Parietal lobe (tissue), 2 donors: ENCODE data around the gene MTERF4. TPM values are rescaled to one million over a fixed set of nuclear protein-coding genes. Genes with fewer than 3 reads are reported as not detected.

Experiments
- small RNA-seq: library from RNA; depleted of rRNA; stranded (forward); fragments of <200 nt; gene quantifications from one replicate; pipeline ENCODE3, GENCODE V24; 2014; ENCODE audit warnings: low replicate concordance
- total RNA-seq: library from RNA; depleted of rRNA; stranded (reverse); fragments of >200 nt; gene quantifications from one replicate; pipeline ENCODE4 v1.2.3, GENCODE V29; 2014

Gene MTERF4, protein sequence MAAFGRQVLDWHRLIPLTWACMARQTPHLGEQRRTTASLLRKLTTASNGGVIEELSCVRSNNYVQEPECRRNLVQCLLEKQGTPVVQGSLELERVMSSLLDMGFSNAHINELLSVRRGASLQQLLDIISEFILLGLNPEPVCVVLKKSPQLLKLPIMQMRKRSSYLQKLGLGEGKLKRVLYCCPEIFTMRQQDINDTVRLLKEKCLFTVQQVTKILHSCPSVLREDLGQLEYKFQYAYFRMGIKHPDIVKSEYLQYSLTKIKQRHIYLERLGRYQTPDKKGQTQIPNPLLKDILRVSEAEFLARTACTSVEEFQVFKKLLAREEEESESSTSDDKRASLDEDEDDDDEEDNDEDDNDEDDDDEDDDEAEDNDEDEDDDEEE
- 70.4 TPM for total RNA-seq

DNA sequence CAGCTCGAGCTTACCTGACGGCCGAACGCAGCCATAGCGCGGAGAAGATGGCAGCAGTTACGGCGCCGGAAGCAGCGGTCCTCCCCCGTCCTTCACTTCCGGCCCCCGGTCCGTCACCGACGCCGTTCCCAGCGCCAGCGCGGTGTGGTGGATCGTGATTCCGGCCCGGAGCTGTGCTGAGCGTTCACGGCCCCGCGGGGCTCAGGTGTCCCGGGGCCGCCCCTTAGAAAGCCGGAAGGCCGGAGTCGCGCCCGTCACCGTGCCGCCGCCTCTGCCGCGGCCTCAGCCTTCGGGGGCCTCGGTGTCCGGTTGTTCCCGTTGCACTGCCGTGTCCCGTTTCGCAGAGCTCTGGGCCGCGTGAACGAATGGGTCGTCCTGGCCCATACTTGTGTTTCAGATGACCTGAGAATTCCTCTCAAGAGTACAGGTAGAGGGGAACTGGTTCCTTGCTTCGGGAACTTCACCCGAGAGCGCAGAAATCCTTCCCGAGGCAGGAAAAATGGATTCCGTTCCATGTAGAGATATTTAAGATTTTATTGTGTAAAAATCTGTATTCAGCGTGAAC is at the start of gene MTERF4:
TSS of gene MTERF4 (minus strand) at position 49 of the 565 bp plus-strand sequence. CDS start at position 35, 14 bp downstream.

DNA sequence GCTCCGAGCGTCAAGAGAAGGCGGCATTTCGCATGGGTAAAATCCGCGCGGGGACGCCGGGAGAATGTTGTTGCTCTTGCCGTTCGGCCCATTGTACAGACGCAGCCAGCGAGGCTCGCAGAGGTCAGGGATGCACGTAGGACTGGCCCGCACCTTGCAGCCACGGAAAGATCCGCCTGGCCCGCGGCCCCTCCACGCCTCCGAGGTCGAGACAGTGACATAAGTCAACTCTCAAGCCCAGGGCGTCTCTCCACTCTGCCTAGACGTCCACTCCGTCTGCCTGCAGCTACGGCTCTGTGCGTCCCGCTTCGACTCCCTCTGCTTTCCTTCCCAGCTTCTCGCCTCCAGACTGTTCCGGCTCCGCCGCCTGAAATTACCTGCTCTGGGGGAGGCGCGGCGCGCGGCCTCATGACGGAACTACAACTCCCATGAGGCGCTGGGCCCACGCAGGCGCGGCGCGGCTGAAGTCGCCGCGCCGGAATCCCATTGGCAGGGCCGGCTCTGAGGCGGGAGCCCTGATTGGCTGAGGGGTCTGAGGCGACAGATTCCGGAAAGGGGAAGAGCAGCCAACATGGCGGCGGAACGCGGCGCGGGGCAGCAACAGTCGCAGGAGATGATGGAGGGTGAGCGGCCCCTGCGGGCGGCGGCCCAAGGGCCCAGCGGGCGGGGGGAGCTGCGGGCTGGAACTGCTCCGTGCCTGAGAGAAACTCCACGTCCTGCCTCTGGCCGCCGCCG is 48.0 kb upstream of the MTERF4 start, which contains the start of gene PPP1R7:
TSS of gene PPP1R7 (plus strand) at position 543 of the 735 bp plus-strand sequence. CDS start at position 572, 29 bp downstream.

DNA sequence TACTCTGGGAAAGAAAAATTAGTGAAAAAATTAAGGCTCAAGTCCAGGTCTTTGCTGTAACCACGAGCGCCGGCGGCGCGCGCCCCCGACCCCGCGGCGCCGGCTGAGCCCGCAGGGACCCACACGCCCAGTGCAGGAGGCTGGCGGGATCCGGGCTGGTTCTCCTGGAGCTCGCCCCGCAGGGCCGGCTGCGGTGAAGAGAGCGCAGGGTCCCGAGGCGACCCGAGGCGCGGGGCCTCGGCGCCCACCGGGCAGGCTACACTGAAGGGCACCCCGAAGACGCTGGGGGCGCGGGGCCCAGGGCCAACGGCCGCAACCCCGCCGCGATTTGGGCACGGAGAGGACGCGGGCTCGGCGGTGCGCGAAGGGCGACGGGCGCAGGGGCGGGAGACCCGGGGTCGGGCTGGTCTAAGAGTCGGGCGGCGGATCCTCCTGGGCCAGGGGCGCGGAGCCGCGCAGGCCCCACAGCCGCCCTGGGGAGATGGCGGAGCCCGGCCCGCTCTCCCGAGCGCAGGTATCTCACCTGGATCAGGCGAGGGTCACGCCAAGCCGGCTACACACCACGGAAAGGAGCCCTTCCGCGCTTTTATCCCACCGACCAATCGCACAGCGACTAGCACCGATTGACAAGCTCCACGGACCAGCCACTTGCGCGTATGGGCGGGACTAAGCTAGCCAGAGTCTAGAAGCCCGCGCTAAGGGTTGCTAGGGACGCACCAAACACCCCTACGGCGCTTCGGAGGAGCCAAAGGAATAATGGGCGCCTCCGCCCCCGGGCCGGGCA is 47.0 kb upstream of the MTERF4 start, which contains the start of gene PASK:
TSS of gene PASK (minus strand) at position 582 of the 784 bp plus-strand sequence. CDS start 6,440 bp downstream, outside the sequence.

Small RNAs within 50 kb of the gene (small RNA-seq; reads per million reads assigned to genes)
- not detected for gene AC005237.2

Other genes with a start within 250 kb of the MTERF4 start
- gene AGXT, start 233.5 kb downstream of the MTERF4 start, total RNA-seq, result not detected
- not detected for gene MAB21L4, start 206.1 kb downstream of the MTERF4 start, total RNA-seq
- under 0.01 TPM for gene CROCC2, start 196.0 kb downstream of the MTERF4 start, total RNA-seq
- 5.6 TPM for gene SNED1, start 103.7 kb downstream of the MTERF4 start, total RNA-seq
- 21.9 TPM for gene PASK, start 47.2 kb upstream of the MTERF4 start, total RNA-seq
- gene PPP1R7, start 48.2 kb upstream of the MTERF4 start, total RNA-seq, result 35.1 TPM
- 0.63 TPM for gene ANO7, start 86.4 kb upstream of the MTERF4 start, total RNA-seq
- gene HDLBP, start 213.4 kb upstream of the MTERF4 start, total RNA-seq, result 209 TPM
- 340 TPM for gene SEPTIN2, start 213.6 kb upstream of the MTERF4 start, total RNA-seq